ENCODE measurements around the gene SLC25A53. TPM values are rescaled to one million over a fixed set of nuclear protein-coding genes. Genes with fewer than 3 reads are reported as not detected.

Gene SLC25A53
- total RNA-seq, 1 experiment from 2014 or later, result 9.8 TPM

DNA sequence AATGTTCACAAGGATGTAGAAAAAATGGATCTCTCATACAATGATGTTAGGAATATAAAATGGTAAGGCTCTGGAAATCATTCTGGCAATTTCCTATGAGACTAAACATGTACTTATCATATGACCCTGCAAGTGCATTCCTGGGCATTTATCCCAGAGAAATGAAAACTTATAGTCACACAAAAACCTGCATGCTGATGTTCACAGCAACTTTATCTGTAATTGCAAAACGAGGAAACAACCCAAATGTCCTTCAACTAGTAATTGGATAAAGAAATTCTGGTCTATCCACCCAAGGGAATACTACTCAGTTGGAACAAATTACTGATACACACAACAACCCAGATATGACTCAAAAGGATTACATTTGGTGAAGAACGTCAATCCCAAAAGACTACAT is 30.0 kb downstream of the SLC25A53 start:
- Histone ChIP-seq H3K27ac (ENCODE audit: low read length) (no peak overlapping the region), H3K4me3 (ENCODE audit: low read depth in 2 of 2, low read length in 2 of 2) (no peak overlapping the region), H3K27me3 (ENCODE audit: control insufficient read depth, insufficient read depth, low read length) (no peaks in the 10 kb centered on the region), H3K36me3 (ENCODE audit: control insufficient read depth, insufficient read depth, low read length) (no peaks in the 10 kb centered on the region), H3K9me3 (ENCODE audit: control insufficient read depth, insufficient read depth, low read depth, low read length) (no peaks in the 10 kb centered on the region), H3K4me1 (ENCODE audit: control insufficient read depth, insufficient read depth, low read length) (no peaks in the 10 kb centered on the region)
- intact Hi-C loops (cut with micrococcal nuclease; ENCODE audit: unreplicated experiment), result no loop called here
- in situ Hi-C loops (cut with HindIII; ENCODE audit: low pct_unique_long_range_greater_than_20kb, low sequenced_read_pairs), result no loop called here
- ChIA-PET CTCF (no interaction called here), POLR2A (no interaction called here)
- DNase-seq (ENCODE audit: low read depth, low spot score) (no peak), ATAC-seq (no peak)
- no TSS peak for BruUV-seq (replicated peaks)
- TF ChIP-seq POLR2AphosphoS5 (IDR thresholded peaks at IDR 0.05; ENCODE audit: low read depth, low read length) (no peak), SIN3A (IDR thresholded peaks at IDR 0.05; ENCODE audit: borderline replicate concordance, insufficient read depth, low read depth, low read length) (no peak), TCF7L2 (IDR thresholded peaks at IDR 0.05; ENCODE audit: low read depth, low read length) (no peak)
- TF ChIP-seq, protein P1, sequence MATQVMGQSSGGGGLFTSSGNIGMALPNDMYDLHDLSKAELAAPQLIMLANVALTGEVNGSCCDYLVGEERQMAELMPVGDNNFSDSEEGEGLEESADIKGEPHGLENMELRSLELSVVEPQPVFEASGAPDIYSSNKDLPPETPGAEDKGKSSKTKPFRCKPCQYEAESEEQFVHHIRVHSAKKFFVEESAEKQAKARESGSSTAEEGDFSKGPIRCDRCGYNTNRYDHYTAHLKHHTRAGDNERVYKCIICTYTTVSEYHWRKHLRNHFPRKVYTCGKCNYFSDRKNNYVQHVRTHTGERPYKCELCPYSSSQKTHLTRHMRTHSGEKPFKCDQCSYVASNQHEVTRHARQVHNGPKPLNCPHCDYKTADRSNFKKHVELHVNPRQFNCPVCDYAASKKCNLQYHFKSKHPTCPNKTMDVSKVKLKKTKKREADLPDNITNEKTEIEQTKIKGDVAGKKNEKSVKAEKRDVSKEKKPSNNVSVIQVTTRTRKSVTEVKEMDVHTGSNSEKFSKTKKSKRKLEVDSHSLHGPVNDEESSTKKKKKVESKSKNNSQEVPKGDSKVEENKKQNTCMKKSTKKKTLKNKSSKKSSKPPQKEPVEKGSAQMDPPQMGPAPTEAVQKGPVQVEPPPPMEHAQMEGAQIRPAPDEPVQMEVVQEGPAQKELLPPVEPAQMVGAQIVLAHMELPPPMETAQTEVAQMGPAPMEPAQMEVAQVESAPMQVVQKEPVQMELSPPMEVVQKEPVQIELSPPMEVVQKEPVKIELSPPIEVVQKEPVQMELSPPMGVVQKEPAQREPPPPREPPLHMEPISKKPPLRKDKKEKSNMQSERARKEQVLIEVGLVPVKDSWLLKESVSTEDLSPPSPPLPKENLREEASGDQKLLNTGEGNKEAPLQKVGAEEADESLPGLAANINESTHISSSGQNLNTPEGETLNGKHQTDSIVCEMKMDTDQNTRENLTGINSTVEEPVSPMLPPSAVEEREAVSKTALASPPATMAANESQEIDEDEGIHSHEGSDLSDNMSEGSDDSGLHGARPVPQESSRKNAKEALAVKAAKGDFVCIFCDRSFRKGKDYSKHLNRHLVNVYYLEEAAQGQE (IDR thresholded peaks at IDR 0.05; ENCODE audit: insufficient read depth in 1 of 2, low read depth in 2 of 2, low read length in 1 of 2), result no peak
- TF ChIP-seq, protein P2, sequence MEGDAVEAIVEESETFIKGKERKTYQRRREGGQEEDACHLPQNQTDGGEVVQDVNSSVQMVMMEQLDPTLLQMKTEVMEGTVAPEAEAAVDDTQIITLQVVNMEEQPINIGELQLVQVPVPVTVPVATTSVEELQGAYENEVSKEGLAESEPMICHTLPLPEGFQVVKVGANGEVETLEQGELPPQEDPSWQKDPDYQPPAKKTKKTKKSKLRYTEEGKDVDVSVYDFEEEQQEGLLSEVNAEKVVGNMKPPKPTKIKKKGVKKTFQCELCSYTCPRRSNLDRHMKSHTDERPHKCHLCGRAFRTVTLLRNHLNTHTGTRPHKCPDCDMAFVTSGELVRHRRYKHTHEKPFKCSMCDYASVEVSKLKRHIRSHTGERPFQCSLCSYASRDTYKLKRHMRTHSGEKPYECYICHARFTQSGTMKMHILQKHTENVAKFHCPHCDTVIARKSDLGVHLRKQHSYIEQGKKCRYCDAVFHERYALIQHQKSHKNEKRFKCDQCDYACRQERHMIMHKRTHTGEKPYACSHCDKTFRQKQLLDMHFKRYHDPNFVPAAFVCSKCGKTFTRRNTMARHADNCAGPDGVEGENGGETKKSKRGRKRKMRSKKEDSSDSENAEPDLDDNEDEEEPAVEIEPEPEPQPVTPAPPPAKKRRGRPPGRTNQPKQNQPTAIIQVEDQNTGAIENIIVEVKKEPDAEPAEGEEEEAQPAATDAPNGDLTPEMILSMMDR (IDR thresholded peaks at IDR 0.05), result no peak

DNA sequence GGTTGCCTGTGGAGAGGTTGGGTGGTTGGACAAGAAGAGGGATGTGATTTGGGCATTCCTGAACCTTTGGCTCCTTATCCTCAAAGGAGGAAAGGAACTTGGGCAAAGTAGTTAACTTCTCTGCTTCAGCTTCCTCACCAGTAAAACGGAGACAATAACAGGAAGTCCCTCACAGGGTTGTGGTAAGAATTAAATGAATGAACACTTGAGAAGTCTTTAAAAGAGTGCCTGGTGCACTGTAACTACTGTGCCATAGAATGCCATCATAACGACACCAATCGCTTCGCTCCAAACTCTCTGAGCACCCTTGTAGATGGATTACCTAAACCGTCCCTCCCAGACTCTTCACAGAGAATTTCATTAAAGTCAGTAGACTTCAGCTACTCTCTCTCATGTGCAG is 34.0 kb downstream of the SLC25A53 start:
- intact Hi-C loops (cut with micrococcal nuclease; ENCODE audit: unreplicated experiment), result no loop called here
- ChIA-PET POLR2A (no interaction called here), CTCF (no interaction called here)
- DNase-seq (ENCODE audit: low read depth, low spot score), result no peak
- Histone ChIP-seq H3K9me3 (ENCODE audit: control insufficient read depth, insufficient read depth, low read depth, low read length) (no peaks in the 10 kb centered on the region), H3K36me3 (ENCODE audit: control insufficient read depth, insufficient read depth, low read length) (no peaks in the 10 kb centered on the region), H3K4me1 (ENCODE audit: control insufficient read depth, insufficient read depth, low read length) (no peaks in the 10 kb centered on the region), H3K27me3 (ENCODE audit: control insufficient read depth, insufficient read depth, low read length) (no peaks in the 10 kb centered on the region), H3K4me3 (ENCODE audit: low read depth in 2 of 2, low read length in 2 of 2) (no peak overlapping the region), H3K27ac (ENCODE audit: low read length) (no peak overlapping the region)
- TF ChIP-seq SIN3A (IDR thresholded peaks at IDR 0.05; ENCODE audit: borderline replicate concordance, insufficient read depth, low read depth, low read length), result no peak
- TF ChIP-seq, protein P1 (IDR thresholded peaks at IDR 0.05; ENCODE audit: insufficient read depth in 1 of 2, low read depth in 2 of 2, low read length in 1 of 2), result no peak
- no peak for TF ChIP-seq TCF7L2 (IDR thresholded peaks at IDR 0.05; ENCODE audit: low read depth, low read length)
- TF ChIP-seq, protein P2 (IDR thresholded peaks at IDR 0.05), result no peak
- no peak for TF ChIP-seq POLR2AphosphoS5 (IDR thresholded peaks at IDR 0.05; ENCODE audit: low read depth, low read length)
- no TSS peak for BruUV-seq (replicated peaks)
- in situ Hi-C loops (cut with HindIII; ENCODE audit: low pct_unique_long_range_greater_than_20kb, low sequenced_read_pairs), result no loop called here
- no peak for ATAC-seq

Measured in Panc1 (cell line).